Loucy (cell line): Measurements from ENCODE around the gene PSMA6.
A peak's percentile ranks its signal among the peaks of the same experiment; 100 is the strongest.
"Not testable (repeated sequence)": the region's sequence is repeated elsewhere in the genome, so short reads cannot be mapped to it uniquely, and the experiment has no call there.

Experiments
- H2AFZ ChIP-seq: fragments of 200-600 bp; sonication (generic); 2 replicates; pipeline ENCODE4 v1.6.0; 2016; ENCODE audit warnings: antibody characterized with exemption, mild to moderate bottlenecking, low read length, moderate library complexity
- H3F3A ChIP-seq: fragments of 200-600 bp; 2 replicates; pipeline ENCODE4 v1.6.0; 2016; ENCODE audit warnings: antibody characterized with exemption, low read depth, mild to moderate bottlenecking
- H3K27me3 ChIP-seq: fragments of 200-600 bp; sonication (generic); 2 replicates; pipeline ENCODE4 v1.6.1; 2014; ENCODE audit warnings: low read length, mild to moderate bottlenecking; ENCODE audit not compliant: insufficient read depth, poor library complexity, severe bottlenecking
- H3K36me3 ChIP-seq: fragments of 200-600 bp; sonication (generic); 2 replicates; pipeline ENCODE4 v1.6.1; 2016; ENCODE audit warnings: low read length; ENCODE audit not compliant: insufficient read depth
- H3K4me1 ChIP-seq: fragments of 200-600 bp; sonication (generic); 2 replicates; pipeline ENCODE4 v1.5.1; 2014; ENCODE audit warnings: low read length, mild to moderate bottlenecking; ENCODE audit not compliant: insufficient read depth, poor library complexity, severe bottlenecking
- H3K4me2 ChIP-seq: fragments of 200-600 bp; sonication (generic); 2 replicates; pipeline ENCODE4 v1.6.0; 2014; ENCODE audit warnings: antibody characterized with exemption, low read length, low read depth, mild to moderate bottlenecking; ENCODE audit not compliant: poor library complexity, severe bottlenecking
- H3K4me3 ChIP-seq: fragments of 200-600 bp; sonication (generic); 2 replicates; pipeline ENCODE4 v1.5.1; 2014; ENCODE audit warnings: low read length, mild to moderate bottlenecking, mixed read lengths; ENCODE audit not compliant: poor library complexity, severe bottlenecking
- H3K79me2 ChIP-seq: fragments of 200-600 bp; sonication (generic); 2 replicates; pipeline ENCODE4 v1.6.1; 2014; ENCODE audit warnings: low read length; ENCODE audit not compliant: insufficient read depth
- H3K9ac ChIP-seq: fragments of 200-600 bp; sonication (generic); 2 replicates; pipeline ENCODE4 v1.6.0; 2014; ENCODE audit warnings: mild to moderate bottlenecking, low read depth, low read length, moderate library complexity; ENCODE audit not compliant: poor library complexity, severe bottlenecking
- H3K9me2 ChIP-seq: fragments of 200-600 bp; sonication (generic); replicated peaks from 2 replicates; pipeline ENCODE4 v1.6.1; 2016; ENCODE audit warnings: low read depth, low read length, mixed read lengths
- H3K9me3 ChIP-seq: fragments of 200-600 bp; sonication (generic); 2 replicates; pipeline ENCODE4 v1.6.1; 2014; ENCODE audit warnings: mild to moderate bottlenecking, antibody characterized with exemption, low read length, low read depth; ENCODE audit not compliant: insufficient read depth
- H4K20me1 ChIP-seq: fragments of 200-600 bp; sonication (generic); 2 replicates; pipeline ENCODE4 v1.6.0; 2014; ENCODE audit warnings: antibody characterized with exemption, low read length, mild to moderate bottlenecking; ENCODE audit not compliant: insufficient read depth, poor library complexity, severe bottlenecking
- CTCF ChIP-seq: fragments of 200-600 bp; sonication (generic); conservative IDR thresholded peaks from 2 replicates; pipeline ENCODE4 v1.5.1; 2014; ENCODE audit warnings: mild to moderate bottlenecking, antibody characterized with exemption, low read length
- EZH2phosphoT487 ChIP-seq: fragments of 200-600 bp; IDR thresholded peaks from 2 replicates; pipeline ENCODE4 v1.6.1; 2018; ENCODE audit warnings: antibody characterized with exemption, mild to moderate bottlenecking, moderate library complexity, borderline replicate concordance

Gene PSMA6

GRCh38 chr14:35248476-35248788 is 43.8 kb upstream of the PSMA6 start:
- no peak overlapping the region for H3K4me2 ChIP-seq
- H2AFZ ChIP-seq, result no peak overlapping the region
- no peak overlapping the region for H3K4me3 ChIP-seq
- no peaks in the 10 kb centered on the region for H4K20me1 ChIP-seq
- peaks cover 3% of the 10 kb centered on the region; the same call in 1 of the 2 replicates for H3K36me3 ChIP-seq
- no peaks in the 10 kb centered on the region for H3K9me3 ChIP-seq
- H3K9ac ChIP-seq, result no peak overlapping the region
- H3F3A ChIP-seq, result no peaks in the 10 kb centered on the region
- H3K9me2 ChIP-seq, result no peaks in the 10 kb centered on the region
- H3K27me3 ChIP-seq, result no peaks in the 10 kb centered on the region
- H3K4me1 ChIP-seq, result peaks cover 14% of the 10 kb centered on the region
- no peak for TF ChIP-seq EZH2phosphoT487
- no peak for TF ChIP-seq CTCF
- no peaks in the 10 kb centered on the region for H3K79me2 ChIP-seq

GRCh38 chr14:35250319-35250718 is 41.9 kb upstream of the PSMA6 start:
- Histone ChIP-seq H3K9ac (no peak overlapping the region), H3K4me1 (peaks cover 17% of the 10 kb centered on the region), H2AFZ (no peak overlapping the region), H3K79me2 (no peaks in the 10 kb centered on the region), H4K20me1 (no peaks in the 10 kb centered on the region), H3K36me3 (peaks cover 3% of the 10 kb centered on the region; the same call in 1 of the 2 replicates), H3K27me3 (no peaks in the 10 kb centered on the region), H3K9me2 (no peaks in the 10 kb centered on the region), H3F3A (no peaks in the 10 kb centered on the region), H3K4me3 (no peak overlapping the region), H3K4me2 (peak overlapping the region; percentile 30), H3K9me3 (no peaks in the 10 kb centered on the region)
- TF ChIP-seq EZH2phosphoT487, result no peak
- TF ChIP-seq CTCF, result no peak

- Histone ChIP-seq H4K20me1 (no peaks in the 10 kb centered on the region), H3K79me2 (no peaks in the 10 kb centered on the region), H3K9me2 (no peaks in the 10 kb centered on the region), H3K4me3 (no peak overlapping the region), H3K9ac (no peak overlapping the region), H3K4me2 (no peak overlapping the region), H3K36me3 (peaks cover 3% of the 10 kb centered on the region; the same call in 1 of the 2 replicates), H3K9me3 (no peaks in the 10 kb centered on the region), H3K27me3 (no peaks in the 10 kb centered on the region), H2AFZ (no peak overlapping the region), H3K4me1 (peaks cover 17% of the 10 kb centered on the region), H3F3A (no peaks in the 10 kb centered on the region)
- TF ChIP-seq EZH2phosphoT487 (no peak), CTCF (no peak)
Measured at GRCh38 chr14:35252451-35252868, 39.7 kb upstream of the PSMA6 start.

- H2AFZ ChIP-seq, H4K20me1 ChIP-seq: not testable (repeated sequence)
Measured at GRCh38 chr14:35253056-35253455, 39.1 kb upstream of the PSMA6 start.

GRCh38 chr14:35254034-35254622 is 38.1 kb upstream of the PSMA6 start:
- H4K20me1 ChIP-seq, H3K9me3 ChIP-seq, H3F3A ChIP-seq, H3K9ac ChIP-seq, H2AFZ ChIP-seq, H3K9me2 ChIP-seq, H3K36me3 ChIP-seq, H3K4me2 ChIP-seq, H3K79me2 ChIP-seq, H3K4me3 ChIP-seq, H3K27me3 ChIP-seq: not testable (repeated sequence)
- peaks cover 17% of the 10 kb centered on the region for H3K4me1 ChIP-seq

More at GRCh38 chr14:35253056-35253455, 39.1 kb upstream of the PSMA6 start:
- H3K36me3 ChIP-seq, H3K9ac ChIP-seq, H3K9me3 ChIP-seq, H3K9me2 ChIP-seq, H3K4me2 ChIP-seq, H3K27me3 ChIP-seq, H3F3A ChIP-seq, H3K4me3 ChIP-seq, H3K79me2 ChIP-seq: not testable (repeated sequence)
- peaks cover 17% of the 10 kb centered on the region for H3K4me1 ChIP-seq
